ENCODE measurements around the gene TMEM135. TPM values are rescaled to one million over a fixed set of nuclear protein-coding genes. Genes with fewer than 3 reads are reported as not detected.
"Not testable (repeated sequence)": the region's sequence is repeated elsewhere in the genome, so short reads cannot be mapped to it uniquely, and the experiment has no call there.

The TMEM135 gene
- total and polyA plus RNA-seq, 12 donors: 3.4 to 28.6 (median 16.9) TPM

GRCh38 chr11:87265132-87265531 is 227.4 kb downstream of the TMEM135 start:
- DNase-seq: no peak
- Histone ChIP-seq H3K27ac (no peak overlapping the region), H3K9me3 (no peaks in the 10 kb centered on the region), H3K27me3 (no peaks in the 10 kb centered on the region), H3K4me3 (no peak overlapping the region), H3K36me3 (no peaks in the 10 kb centered on the region), H3K4me1 (peaks cover 0 to 21% (median 8%) of the 10 kb centered on the region in 9 donors)
- ATAC-seq: no peak
- intact Hi-C loops (cut with DNase I): loop anchor here in 1 of 10 donors (10.0 kb wide), 1 partner anchor 560 kb away; no protein-coding TSS in a partner anchor
- no peak for TF ChIP-seq CTCF (IDR thresholded peaks at IDR 0.05)

GRCh38 chr11:87265979-87266378 is 228.2 kb downstream of the TMEM135 start:
- DNase-seq (no peak), ATAC-seq (no peak)
- H3K4me3 ChIP-seq: no peak overlapping the region
- H3K36me3 ChIP-seq: no peaks in the 10 kb centered on the region
- H3K9me3 ChIP-seq: no peaks in the 10 kb centered on the region
- intact Hi-C loops (cut with DNase I): loop anchor here in 1 of 10 donors (10.0 kb wide), 1 partner anchor 561 kb away; no protein-coding TSS in a partner anchor
- no peak for TF ChIP-seq CTCF (IDR thresholded peaks at IDR 0.05)
- peaks cover 0 to 14% (median 2%) of the 10 kb centered on the region in 9 donors for H3K4me1 ChIP-seq
- H3K27ac ChIP-seq: no peak overlapping the region
- no peaks in the 10 kb centered on the region for H3K27me3 ChIP-seq

GRCh38 chr11:87266751-87267150 is 229.0 kb downstream of the TMEM135 start:
- intact Hi-C loops (cut with DNase I): loop anchor here in 1 of 10 donors (10.0 kb wide), 1 partner anchor 562 kb away; no protein-coding TSS in a partner anchor
- Histone ChIP-seq H3K36me3 (no peaks in the 10 kb centered on the region), H3K27ac (no peak overlapping the region), H3K4me3 (no peak overlapping the region), H3K9me3 (no peaks in the 10 kb centered on the region), H3K4me1 (peaks cover 0 to 11% (median 0%) of the 10 kb centered on the region in 9 donors), H3K27me3 (no peaks in the 10 kb centered on the region)
- ATAC-seq (no peak), DNase-seq (no peak)
- 67 to 95% methylated on average over 2 of the region's 2 CpGs for WGBS, 2 donors
- TF ChIP-seq CTCF (IDR thresholded peaks at IDR 0.05): no peak

GRCh38 chr11:87271951-87272350 is 234.2 kb downstream of the TMEM135 start:
- H3K36me3 ChIP-seq; DNase-seq; intact Hi-C loops (cut with DNase I); ATAC-seq; H3K9me3 ChIP-seq; H3K27me3 ChIP-seq; H3K4me3 ChIP-seq; H3K27ac ChIP-seq: not testable (repeated sequence)
- H3K4me1 ChIP-seq: peaks cover 0 to 13% (median 0%) of the 10 kb centered on the region in 9 donors
- WGBS, 2 donors: 97 to 100% methylated on average over 4 of the region's 4 CpGs

- TF ChIP-seq CTCF (IDR thresholded peaks at IDR 0.05): no peak
- H3K4me3 ChIP-seq: no peak overlapping the region
- no peak for ATAC-seq
Measured at GRCh38 chr11:87275176-87275575, 237.4 kb downstream of the TMEM135 start.

More at GRCh38 chr11:87275176-87275575, 237.4 kb downstream of the TMEM135 start:
- H3K27me3 ChIP-seq: no peaks in the 10 kb centered on the region
- no peaks in the 10 kb centered on the region for H3K36me3 ChIP-seq
- intact Hi-C loops (cut with DNase I): no loop called here
- H3K27ac ChIP-seq: no peak overlapping the region
- WGBS, 2 donors: 56 to 64% methylated on average over 1 of the region's 1 CpG
- H3K4me1 ChIP-seq: peaks cover 0 to 13% (median under 1%) of the 10 kb centered on the region in 9 donors
- no peaks in the 10 kb centered on the region for H3K9me3 ChIP-seq
- DNase-seq: no peak
